ENCODE results near the gene CD7.

CD7 gene

DNA sequence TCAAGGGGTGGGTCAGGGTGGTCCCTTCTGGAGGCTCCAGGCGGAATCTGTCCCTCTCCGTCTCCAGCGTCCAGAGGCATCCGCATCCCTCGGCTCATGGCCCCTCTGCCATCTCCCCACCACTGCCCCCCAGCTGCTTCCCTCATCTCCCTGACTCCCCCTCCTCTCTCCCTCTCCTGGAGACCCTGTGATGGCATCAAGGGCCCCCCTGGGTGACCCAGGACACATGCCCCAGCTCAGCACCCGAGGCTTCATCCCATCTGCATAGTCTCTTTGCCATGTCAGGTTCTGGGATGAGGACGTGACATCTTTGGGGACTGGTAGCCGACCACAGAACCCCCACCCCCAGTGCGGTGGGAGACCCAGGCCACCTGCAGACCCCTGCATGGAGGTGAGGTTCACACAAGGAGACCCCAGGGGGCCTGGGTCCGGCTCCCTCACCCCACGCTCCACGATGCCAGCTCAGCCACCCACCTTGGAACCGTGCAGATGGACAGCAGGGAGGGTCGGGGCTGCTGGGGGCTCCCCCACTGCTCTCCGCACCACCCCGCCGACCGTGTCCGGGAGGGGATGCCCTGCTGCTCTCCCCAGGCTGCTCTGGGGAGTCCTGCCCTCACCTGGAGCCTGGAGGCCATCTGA lies 12.4 kb upstream of the CD7 start:
- TF ChIP-seq YY1 (IDR thresholded peaks at IDR 0.05; ENCODE audit: low read depth), result no peak
- no peak for TF ChIP-seq EGR1 (IDR thresholded peaks at IDR 0.05)
- TF ChIP-seq CREB1 (IDR thresholded peaks at IDR 0.05; ENCODE audit: low read depth), result no peak
- TF ChIP-seq CEBPB (IDR thresholded peaks at IDR 0.05), result no peak
- no peak for TF ChIP-seq FOXM1 (IDR thresholded peaks at IDR 0.05; ENCODE audit: borderline replicate concordance, low read depth)
- TF ChIP-seq TCF12 (IDR thresholded peaks at IDR 0.05; ENCODE audit: low read depth), result no peak
- TF ChIP-seq RAD21 (IDR thresholded peaks at IDR 0.05; ENCODE audit: low read depth), result no peak
- no peak for TF ChIP-seq TEAD4 (IDR thresholded peaks at IDR 0.05)

DNA sequence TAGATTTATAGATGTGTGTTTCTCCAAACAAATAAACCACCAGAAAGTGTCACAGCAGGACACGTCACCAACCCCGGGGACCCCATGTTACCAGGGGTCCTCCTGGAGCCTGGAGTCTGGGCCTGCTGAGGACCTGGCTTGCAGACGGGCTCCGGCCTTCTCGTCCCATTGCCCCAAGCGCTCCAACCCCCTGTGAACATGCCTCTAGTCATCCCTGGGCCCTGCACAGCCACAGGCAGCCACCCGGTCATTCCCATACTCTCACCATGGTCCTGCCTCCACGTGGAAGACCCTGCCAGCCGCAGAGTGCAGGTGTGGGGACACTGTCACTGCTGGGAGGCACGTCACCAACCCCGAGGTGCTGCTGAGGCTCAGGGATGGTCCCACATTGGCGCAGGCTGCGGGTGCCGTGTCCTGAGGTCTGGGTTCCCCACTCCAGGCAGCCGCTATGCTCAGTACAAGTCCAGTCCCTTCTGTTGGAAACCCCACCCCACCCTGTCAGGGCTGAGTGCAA lies 11.6 kb upstream of the CD7 start:
- TF ChIP-seq EGR1 (IDR thresholded peaks at IDR 0.05) (no peak), YY1 (IDR thresholded peaks at IDR 0.05; ENCODE audit: low read depth) (no peak), CREB1 (IDR thresholded peaks at IDR 0.05; ENCODE audit: low read depth) (no peak), TCF12 (IDR thresholded peaks at IDR 0.05; ENCODE audit: low read depth) (no peak), EP300 (IDR thresholded peaks at IDR 0.05; ENCODE audit: borderline replicate concordance) (no peak), NFIC (IDR thresholded peaks at IDR 0.05) (no peak), FOXM1 (IDR thresholded peaks at IDR 0.05; ENCODE audit: borderline replicate concordance, low read depth) (no peak), TEAD4 (IDR thresholded peaks at IDR 0.05) (no peak), CEBPB (IDR thresholded peaks at IDR 0.05) (no peak), ZBTB7A (IDR thresholded peaks at IDR 0.05; ENCODE audit: low read depth) (no peak), TAF1 (IDR thresholded peaks at IDR 0.05; ENCODE audit: low read depth) (no peak), RAD21 (IDR thresholded peaks at IDR 0.05; ENCODE audit: low read depth) (no peak)
- TF ChIP-seq, protein P1, sequence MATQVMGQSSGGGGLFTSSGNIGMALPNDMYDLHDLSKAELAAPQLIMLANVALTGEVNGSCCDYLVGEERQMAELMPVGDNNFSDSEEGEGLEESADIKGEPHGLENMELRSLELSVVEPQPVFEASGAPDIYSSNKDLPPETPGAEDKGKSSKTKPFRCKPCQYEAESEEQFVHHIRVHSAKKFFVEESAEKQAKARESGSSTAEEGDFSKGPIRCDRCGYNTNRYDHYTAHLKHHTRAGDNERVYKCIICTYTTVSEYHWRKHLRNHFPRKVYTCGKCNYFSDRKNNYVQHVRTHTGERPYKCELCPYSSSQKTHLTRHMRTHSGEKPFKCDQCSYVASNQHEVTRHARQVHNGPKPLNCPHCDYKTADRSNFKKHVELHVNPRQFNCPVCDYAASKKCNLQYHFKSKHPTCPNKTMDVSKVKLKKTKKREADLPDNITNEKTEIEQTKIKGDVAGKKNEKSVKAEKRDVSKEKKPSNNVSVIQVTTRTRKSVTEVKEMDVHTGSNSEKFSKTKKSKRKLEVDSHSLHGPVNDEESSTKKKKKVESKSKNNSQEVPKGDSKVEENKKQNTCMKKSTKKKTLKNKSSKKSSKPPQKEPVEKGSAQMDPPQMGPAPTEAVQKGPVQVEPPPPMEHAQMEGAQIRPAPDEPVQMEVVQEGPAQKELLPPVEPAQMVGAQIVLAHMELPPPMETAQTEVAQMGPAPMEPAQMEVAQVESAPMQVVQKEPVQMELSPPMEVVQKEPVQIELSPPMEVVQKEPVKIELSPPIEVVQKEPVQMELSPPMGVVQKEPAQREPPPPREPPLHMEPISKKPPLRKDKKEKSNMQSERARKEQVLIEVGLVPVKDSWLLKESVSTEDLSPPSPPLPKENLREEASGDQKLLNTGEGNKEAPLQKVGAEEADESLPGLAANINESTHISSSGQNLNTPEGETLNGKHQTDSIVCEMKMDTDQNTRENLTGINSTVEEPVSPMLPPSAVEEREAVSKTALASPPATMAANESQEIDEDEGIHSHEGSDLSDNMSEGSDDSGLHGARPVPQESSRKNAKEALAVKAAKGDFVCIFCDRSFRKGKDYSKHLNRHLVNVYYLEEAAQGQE (IDR thresholded peaks at IDR 0.05; ENCODE audit: low read depth), result no peak
- TF ChIP-seq, protein P2, sequence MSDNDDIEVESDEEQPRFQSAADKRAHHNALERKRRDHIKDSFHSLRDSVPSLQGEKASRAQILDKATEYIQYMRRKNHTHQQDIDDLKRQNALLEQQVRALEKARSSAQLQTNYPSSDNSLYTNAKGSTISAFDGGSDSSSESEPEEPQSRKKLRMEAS (IDR thresholded peaks at IDR 0.05), result no peak
- TF ChIP-seq, protein P3, sequence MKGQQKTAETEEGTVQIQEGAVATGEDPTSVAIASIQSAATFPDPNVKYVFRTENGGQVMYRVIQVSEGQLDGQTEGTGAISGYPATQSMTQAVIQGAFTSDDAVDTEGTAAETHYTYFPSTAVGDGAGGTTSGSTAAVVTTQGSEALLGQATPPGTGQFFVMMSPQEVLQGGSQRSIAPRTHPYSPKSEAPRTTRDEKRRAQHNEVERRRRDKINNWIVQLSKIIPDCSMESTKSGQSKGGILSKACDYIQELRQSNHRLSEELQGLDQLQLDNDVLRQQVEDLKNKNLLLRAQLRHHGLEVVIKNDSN (IDR thresholded peaks at IDR 0.05), result no peak

DNA sequence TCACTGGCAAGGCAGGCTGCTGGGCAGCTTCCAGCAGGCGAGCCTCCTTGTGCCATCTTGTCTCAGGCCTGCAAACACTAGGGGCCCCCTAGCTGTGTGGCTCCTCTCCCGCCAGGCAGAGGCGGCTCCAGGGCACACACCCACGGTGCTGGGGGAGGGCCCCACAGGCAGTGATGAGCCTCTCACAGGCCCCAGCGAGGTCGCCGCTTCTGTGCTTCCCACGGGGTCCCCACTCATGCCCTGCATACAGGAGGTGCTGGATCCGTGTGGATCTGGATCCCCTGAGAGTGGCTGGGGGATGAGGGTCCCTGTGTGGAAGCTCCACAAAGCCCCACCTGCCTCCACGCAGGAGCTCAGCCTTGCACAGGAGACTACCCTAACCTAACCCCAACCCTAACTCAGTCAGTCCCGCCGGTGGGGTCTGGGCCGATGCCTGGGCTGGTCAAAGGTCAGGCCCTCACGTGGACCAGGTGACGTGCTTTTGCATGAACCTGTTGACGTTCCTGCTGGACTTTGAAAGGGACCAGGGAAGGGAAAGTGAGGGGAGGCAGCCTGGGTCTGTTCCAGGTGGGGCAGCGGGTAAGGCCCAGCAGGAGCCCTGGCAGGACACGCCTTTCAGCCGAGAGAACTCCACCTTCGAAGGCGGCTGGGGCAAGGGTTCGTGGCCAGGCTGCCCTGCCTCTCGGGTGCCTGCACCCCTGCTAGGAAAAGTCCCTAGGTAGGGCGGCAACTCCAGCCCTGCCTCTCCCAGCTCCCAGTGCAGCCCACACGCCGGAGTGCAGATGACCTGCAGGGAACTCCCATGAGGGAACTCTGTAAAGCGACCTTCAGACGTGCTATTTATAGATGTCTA lies 11.0 kb upstream of the CD7 start:
- TF ChIP-seq TAF1 (IDR thresholded peaks at IDR 0.05; ENCODE audit: low read depth), result no peak
- TF ChIP-seq ZBTB7A (IDR thresholded peaks at IDR 0.05; ENCODE audit: low read depth), result no peak
- no peak for TF ChIP-seq TEAD4 (IDR thresholded peaks at IDR 0.05)
- no peak for TF ChIP-seq NFIC (IDR thresholded peaks at IDR 0.05)
- no peak for TF ChIP-seq RAD21 (IDR thresholded peaks at IDR 0.05; ENCODE audit: low read depth)

DNA sequence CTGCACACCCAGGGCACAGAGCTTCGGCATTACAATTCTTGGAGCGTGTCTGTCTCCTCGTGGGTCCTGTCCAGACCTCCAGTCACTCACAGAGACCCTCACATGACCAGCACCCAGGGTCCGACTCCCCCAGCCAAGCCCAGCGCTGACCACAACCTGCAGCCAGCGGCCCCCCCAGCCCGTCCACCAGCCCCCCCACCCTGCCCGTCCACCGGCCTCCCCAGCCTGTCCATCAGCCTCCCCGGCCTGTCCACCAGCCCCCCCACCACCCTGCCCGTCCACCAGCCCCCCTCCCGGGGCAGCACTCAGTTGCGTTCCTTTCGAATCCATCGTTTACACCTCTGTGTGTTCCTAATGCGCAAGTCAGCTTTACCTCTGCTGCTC lies 10.3 kb upstream of the CD7 start:
- TF ChIP-seq, protein P2 (IDR thresholded peaks at IDR 0.05), result no peak
- TF ChIP-seq NFIC (IDR thresholded peaks at IDR 0.05) (no peak), YY1 (IDR thresholded peaks at IDR 0.05; ENCODE audit: low read depth) (no peak), FOXM1 (IDR thresholded peaks at IDR 0.05; ENCODE audit: borderline replicate concordance, low read depth) (no peak), RAD21 (IDR thresholded peaks at IDR 0.05; ENCODE audit: low read depth) (no peak), TEAD4 (IDR thresholded peaks at IDR 0.05) (no peak), EGR1 (IDR thresholded peaks at IDR 0.05) (no peak), TCF12 (IDR thresholded peaks at IDR 0.05; ENCODE audit: low read depth) (no peak), CREB1 (IDR thresholded peaks at IDR 0.05; ENCODE audit: low read depth) (no peak), ZBTB7A (IDR thresholded peaks at IDR 0.05; ENCODE audit: low read depth) (no peak), EP300 (IDR thresholded peaks at IDR 0.05; ENCODE audit: borderline replicate concordance) (no peak), CEBPB (IDR thresholded peaks at IDR 0.05) (no peak), TAF1 (IDR thresholded peaks at IDR 0.05; ENCODE audit: low read depth) (no peak)
- TF ChIP-seq, protein P3 (IDR thresholded peaks at IDR 0.05), result no peak
- TF ChIP-seq, protein P1 (IDR thresholded peaks at IDR 0.05; ENCODE audit: low read depth), result no peak

DNA sequence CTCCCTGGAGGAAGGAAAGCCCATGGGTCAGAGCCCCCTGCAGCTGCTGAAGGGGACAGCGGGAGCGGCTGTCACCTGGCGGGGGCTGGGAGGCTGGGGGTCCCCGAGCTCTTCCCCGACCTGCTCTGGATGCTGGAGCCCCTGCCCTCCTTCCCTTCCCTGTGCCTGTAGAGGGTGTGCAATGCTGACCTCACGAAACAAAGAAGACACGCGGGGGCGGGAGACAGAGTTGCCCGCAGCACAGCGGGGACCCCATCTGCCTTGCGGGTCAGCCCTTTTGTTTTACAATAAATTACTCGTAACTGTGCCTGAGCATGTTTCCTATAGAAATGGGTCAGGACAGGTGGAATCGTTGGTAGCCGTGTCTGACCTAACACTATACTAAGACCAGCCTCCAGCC lies 9.9 kb upstream of the CD7 start:
- TF ChIP-seq, protein P3 (IDR thresholded peaks at IDR 0.05), result no peak
- TF ChIP-seq TEAD4 (IDR thresholded peaks at IDR 0.05) (no peak), ZBTB7A (IDR thresholded peaks at IDR 0.05; ENCODE audit: low read depth) (no peak), TAF1 (IDR thresholded peaks at IDR 0.05; ENCODE audit: low read depth) (no peak), NFIC (IDR thresholded peaks at IDR 0.05) (no peak), CEBPB (IDR thresholded peaks at IDR 0.05) (no peak), CREB1 (IDR thresholded peaks at IDR 0.05; ENCODE audit: low read depth) (no peak), FOXM1 (IDR thresholded peaks at IDR 0.05; ENCODE audit: borderline replicate concordance, low read depth) (no peak), EP300 (IDR thresholded peaks at IDR 0.05; ENCODE audit: borderline replicate concordance) (no peak), RAD21 (IDR thresholded peaks at IDR 0.05; ENCODE audit: low read depth) (no peak), EGR1 (IDR thresholded peaks at IDR 0.05) (no peak), TCF12 (IDR thresholded peaks at IDR 0.05; ENCODE audit: low read depth) (no peak), YY1 (IDR thresholded peaks at IDR 0.05; ENCODE audit: low read depth) (no peak)
- TF ChIP-seq, protein P2 (IDR thresholded peaks at IDR 0.05), result no peak
- TF ChIP-seq, protein P1 (IDR thresholded peaks at IDR 0.05; ENCODE audit: low read depth), result no peak

All from Ishikawa (cell line).